Parathyroid adenoma (tissue), 2 donors: ENCODE results near the gene MYOF.

Source experiments
- H2AFZ ChIP-seq: fragments of 300-600 bp; sonication (generic); one replicate; pipeline ENCODE4 v1.7.0; 2017; ENCODE audit warnings: antibody characterized with exemption, mild to moderate bottlenecking
- H3K27ac ChIP-seq: fragments of 300-600 bp; sonication (generic); one replicate; pipeline ENCODE4 v1.7.0; 2017
- H3K27me3 ChIP-seq: fragments of 300-600 bp; sonication (generic); one replicate; pipeline ENCODE4 v1.7.0; 2017; ENCODE audit warnings: low read length; ENCODE audit not compliant: control insufficient read depth, insufficient read depth
- H3K36me3 ChIP-seq: fragments of 300-600 bp; sonication (generic); one replicate; pipeline ENCODE4 v1.7.0; 2017; ENCODE audit warnings: low read length; ENCODE audit not compliant: control insufficient read depth, insufficient read depth
- H3K4me1 ChIP-seq: fragments of 300-600 bp; sonication (generic); one replicate; pipeline ENCODE4 v1.7.0; 2017; ENCODE audit warnings: control low read depth
- H3K4me2 ChIP-seq: fragments of 300-600 bp; sonication (generic); one replicate; pipeline ENCODE4 v1.7.0; 2017; ENCODE audit warnings: low read length
- H3K4me3 ChIP-seq: fragments of 300-600 bp; sonication (generic); one replicate; pipeline ENCODE4 v1.7.0; 2017; ENCODE audit warnings: low read depth, low read length
- H3K79me2 ChIP-seq: fragments of 300-600 bp; sonication (generic); one replicate; pipeline ENCODE4 v1.7.0; 2017; ENCODE audit warnings: control low read depth
- H3K9ac ChIP-seq: fragments of 300-600 bp; sonication (generic); one replicate; pipeline ENCODE4 v1.7.0; 2017; ENCODE audit warnings: mild to moderate bottlenecking
- H3K9me3 ChIP-seq: fragments of 300-600 bp; sonication (generic); one replicate; pipeline ENCODE4 v1.7.0; 2017; ENCODE audit warnings: low read length; ENCODE audit not compliant: control insufficient read depth
- CTCF ChIP-seq: fragments of 300-600 bp; sonication (generic); IDR thresholded peaks from one replicate; pipeline ENCODE4 v1.7.0; 2017; ENCODE audit warnings: antibody characterized with exemption, mild to moderate bottlenecking
- donor health status: primary hyperparathyroidism.

Gene MYOF

GRCh38 chr10:93475871-93476270 lies 6.3 kb downstream of the MYOF start:
- no peaks in the 10 kb centered on the region for H3K36me3 ChIP-seq
- no peaks in the 10 kb centered on the region for H3K9me3 ChIP-seq
- H3K27me3 ChIP-seq, result no peaks in the 10 kb centered on the region
- H2AFZ ChIP-seq, result no peak overlapping the region
- peaks cover 13% of the 10 kb centered on the region for H3K4me1 ChIP-seq
- no peak for TF ChIP-seq CTCF
- H3K4me2 ChIP-seq, result no peak overlapping the region
- no peak overlapping the region for H3K9ac ChIP-seq
- no peak overlapping the region for H3K4me3 ChIP-seq
- peaks cover 21% of the 10 kb centered on the region for H3K79me2 ChIP-seq
- no peak overlapping the region for H3K27ac ChIP-seq

- peaks cover 10% of the 10 kb centered on the region for H3K4me1 ChIP-seq
- H3K9ac ChIP-seq, result no peak overlapping the region
- peaks cover 19% of the 10 kb centered on the region for H3K79me2 ChIP-seq
- H3K4me2 ChIP-seq, result no peak overlapping the region
- H3K27ac ChIP-seq, result no peak overlapping the region
- H3K36me3 ChIP-seq, result no peaks in the 10 kb centered on the region
- TF ChIP-seq CTCF, result no peak
- H3K4me3 ChIP-seq, result no peak overlapping the region
- H3K27me3 ChIP-seq, result no peaks in the 10 kb centered on the region
- H2AFZ ChIP-seq, result no peak overlapping the region
- H3K9me3 ChIP-seq, result no peaks in the 10 kb centered on the region
These were observed 6.9 kb downstream of the MYOF start for GRCh38 chr10:93475227-93475626.

GRCh38 chr10:93473804-93474472 lies 8.2 kb downstream of the MYOF start:
- peaks cover 19% of the 10 kb centered on the region for H3K79me2 ChIP-seq
- peaks cover 17% of the 10 kb centered on the region for H3K4me1 ChIP-seq
- no peak for TF ChIP-seq CTCF
- no peaks in the 10 kb centered on the region for H3K9me3 ChIP-seq
- no peak overlapping the region for H3K4me3 ChIP-seq
- H3K9ac ChIP-seq, result no peak overlapping the region
- H3K36me3 ChIP-seq, result no peaks in the 10 kb centered on the region
- H2AFZ ChIP-seq, result no peak overlapping the region
- no peak overlapping the region for H3K4me2 ChIP-seq
- no peaks in the 10 kb centered on the region for H3K27me3 ChIP-seq
- no peak overlapping the region for H3K27ac ChIP-seq

GRCh38 chr10:93473161-93473560 lies 9.0 kb downstream of the MYOF start:
- peaks cover 19% of the 10 kb centered on the region for H3K79me2 ChIP-seq
- no peak overlapping the region for H2AFZ ChIP-seq
- no peak for TF ChIP-seq CTCF
- no peak overlapping the region for H3K4me3 ChIP-seq
- no peak overlapping the region for H3K27ac ChIP-seq
- H3K4me2 ChIP-seq, result no peak overlapping the region
- no peaks in the 10 kb centered on the region for H3K9me3 ChIP-seq
- no peak overlapping the region for H3K9ac ChIP-seq
- H3K27me3 ChIP-seq, result no peaks in the 10 kb centered on the region
- H3K36me3 ChIP-seq, result no peaks in the 10 kb centered on the region
- H3K4me1 ChIP-seq, result peaks cover 22% of the 10 kb centered on the region

GRCh38 chr10:93471110-93471651 lies 11.0 kb downstream of the MYOF start:
- H3K27ac ChIP-seq, result no peak overlapping the region
- peaks cover 19% of the 10 kb centered on the region for H3K79me2 ChIP-seq
- H3K9ac ChIP-seq, result no peak overlapping the region
- H3K4me3 ChIP-seq, result no peak overlapping the region
- no peak overlapping the region for H3K4me2 ChIP-seq
- no peak overlapping the region for H2AFZ ChIP-seq
- H3K9me3 ChIP-seq, result no peaks in the 10 kb centered on the region
- peaks cover 33% of the 10 kb centered on the region for H3K4me1 ChIP-seq
- no peaks in the 10 kb centered on the region for H3K27me3 ChIP-seq
- H3K36me3 ChIP-seq, result no peaks in the 10 kb centered on the region
- no peak for TF ChIP-seq CTCF
